Caki2 (cell line): Measurements from ENCODE around the gene NPAS4. TPM values are rescaled to one million over a fixed set of nuclear protein-coding genes. Genes with fewer than 3 reads are reported as not detected.
"Not testable (repeated sequence)": the region's sequence is repeated elsewhere in the genome, so short reads cannot be mapped to it uniquely, and the experiment has no call there.

Experiments used
- DNase-seq: peaks from one replicate; pipeline ENCODE4 v3.0.0-alpha.2; 2015; ENCODE audit warnings: low read depth
- in situ Hi-C: cut with HindIII; loops from 2 replicates; pipeline ENCODE4 v1.10.0; 2016; ENCODE audit warnings: low sequenced_read_pairs, low pct_unique_long_range_greater_than_20kb, mixed read lengths
- total RNA-seq: library from RNA; depleted of rRNA; stranded (reverse); fragments of >200 nt; shearing (Covaris generic); gene quantifications from 2 replicates; pipeline ENCODE4 v1.2.3, GENCODE V29; 2014; ENCODE audit warnings: low replicate concordance; rRNA removed

Gene NPAS4
- total RNA-seq: not detected in 2 replicates

DNA sequence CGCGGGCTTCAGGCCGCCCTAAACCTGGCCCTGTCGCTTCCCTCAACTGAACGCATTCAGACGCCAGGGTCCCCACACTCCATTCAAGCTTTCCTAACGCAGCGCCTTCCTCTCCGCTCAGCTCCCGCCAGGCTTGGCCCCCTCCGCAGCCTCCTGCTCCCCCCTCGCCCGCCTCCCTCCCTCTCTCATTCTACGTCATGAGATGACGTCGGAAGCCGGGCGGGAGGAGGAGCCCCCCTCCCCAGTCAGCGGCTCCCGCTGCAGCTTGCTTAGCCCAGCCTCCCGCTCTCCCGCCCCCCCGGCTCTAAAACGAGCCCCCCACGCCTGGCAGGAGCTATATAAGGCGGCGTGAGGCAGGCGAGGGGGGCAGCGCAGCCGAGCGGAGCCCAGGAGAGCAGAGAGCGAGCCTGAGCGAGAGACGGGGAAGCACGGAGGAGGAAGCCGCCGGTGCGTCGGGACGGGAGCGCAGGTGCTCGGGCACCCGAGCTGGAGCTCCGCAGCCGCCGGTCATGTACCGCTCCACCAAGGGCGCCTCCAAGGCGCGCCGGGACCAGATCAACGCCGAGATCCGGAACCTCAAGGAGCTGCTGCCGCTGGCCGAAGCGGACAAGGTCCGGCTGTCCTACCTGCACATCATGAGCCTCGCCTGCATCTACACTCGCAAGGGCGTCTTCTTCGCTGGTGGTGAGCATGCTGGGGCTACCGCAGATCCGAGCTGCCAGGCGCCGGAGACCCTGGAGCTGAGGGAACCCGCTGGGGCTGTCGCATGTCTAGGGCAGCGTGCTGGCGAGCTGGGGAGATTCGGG lies at the start of gene NPAS4:
Gene NPAS4 (plus strand): TSS at position 365 of the 806 bp plus-strand sequence. CDS start 145 bp downstream, at position 510.
- no peak for DNase-seq
- in situ Hi-C loops: no loop called here

DNA sequence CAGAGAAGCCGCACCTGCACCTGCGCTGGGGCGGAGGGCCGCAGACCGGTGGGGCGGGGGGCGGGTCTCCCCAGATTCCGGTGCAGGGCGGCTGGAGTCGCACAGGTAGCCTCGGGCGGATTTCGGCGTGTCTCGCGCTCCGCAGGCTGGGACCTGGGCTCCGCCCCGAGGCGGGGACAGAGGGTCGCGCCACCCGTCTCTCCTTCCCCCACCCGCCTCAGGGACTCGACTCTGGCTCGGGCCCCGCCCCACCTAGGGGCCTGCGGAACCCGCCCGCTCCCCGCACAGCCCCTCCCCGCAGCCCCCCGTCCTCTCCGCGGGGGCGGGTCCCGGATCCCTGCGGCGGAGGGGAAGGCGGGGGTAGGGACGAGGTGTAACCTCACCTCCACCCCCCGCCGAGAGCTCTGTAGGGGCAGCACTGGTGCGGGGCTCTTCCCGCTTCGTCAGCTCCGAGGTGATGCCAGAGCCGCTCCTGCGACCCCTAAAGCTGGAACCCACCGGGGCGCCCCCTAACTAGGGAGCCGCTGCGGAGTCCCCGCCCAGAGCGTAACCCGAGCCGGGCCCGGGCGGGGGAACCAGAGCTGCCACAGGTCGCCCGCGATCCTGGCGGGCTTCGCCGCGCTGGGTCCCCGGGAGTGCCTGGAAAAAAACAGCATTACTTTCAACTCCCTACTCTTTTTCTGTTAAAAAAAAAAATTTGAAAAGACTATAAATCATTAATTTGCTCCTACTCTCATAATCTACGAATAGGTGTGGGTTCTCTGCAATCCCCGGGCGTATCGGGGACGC lies 49.0 kb upstream of the NPAS4 start, which contains the start of gene SLC29A2:
Gene SLC29A2 (minus strand): TSS at position 134 of the 789 bp plus-strand sequence. CDS start 169 bp downstream, outside the sequence.
- in situ Hi-C loops: no loop called here
- DNase-seq: no peak

DNA sequence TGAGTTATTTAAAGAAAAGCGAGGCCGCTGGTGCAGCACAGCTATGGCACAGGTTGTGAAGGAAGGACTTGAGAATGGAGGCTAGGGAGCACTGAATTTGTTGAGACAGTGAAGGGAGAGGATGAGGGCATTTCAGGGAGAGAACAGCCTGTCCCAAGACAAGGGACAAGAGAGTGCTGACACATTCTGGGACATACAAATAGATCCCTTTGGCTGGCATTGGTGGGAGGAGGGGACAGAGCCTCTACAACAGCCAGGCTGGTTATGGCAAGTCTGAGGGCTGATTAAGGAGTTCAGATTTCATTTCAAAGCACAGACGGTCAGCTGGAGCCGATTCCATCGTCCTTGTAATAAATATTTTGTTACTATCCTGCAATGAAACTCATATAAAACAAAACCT lies 47.6 kb upstream of the NPAS4 start:
- no peak for DNase-seq
- in situ Hi-C loops: no loop called here

DNA sequence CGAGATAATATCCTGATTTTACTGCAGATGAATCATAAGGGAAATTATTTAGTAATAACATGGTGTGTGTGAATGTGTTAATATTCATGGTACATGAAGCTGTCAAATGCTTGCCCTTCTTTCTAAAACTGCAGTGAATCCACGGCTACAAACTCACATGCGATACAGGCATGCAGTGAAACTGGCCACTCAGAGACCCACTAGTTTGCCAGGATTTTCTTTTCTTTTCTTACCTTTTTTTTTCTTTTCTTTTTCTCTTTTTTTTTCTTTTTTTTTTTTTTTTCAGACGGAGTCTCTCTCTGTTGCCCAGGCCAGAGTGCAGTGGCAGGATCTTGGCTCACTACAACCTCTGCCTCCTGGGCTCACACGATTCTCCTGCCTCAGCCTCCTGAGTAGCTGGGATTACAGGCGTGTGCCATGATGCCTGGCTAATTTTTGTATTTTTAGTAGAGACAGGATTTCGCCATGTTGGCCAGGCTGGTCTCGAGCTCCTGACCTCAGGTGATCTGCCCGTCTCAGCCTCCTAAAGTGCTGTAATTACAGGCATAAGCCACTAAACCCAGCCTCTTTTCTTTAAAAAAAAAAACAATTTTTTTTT lies 47.0 kb upstream of the NPAS4 start:
- in situ Hi-C loops, DNase-seq: not testable (repeated sequence)

DNA sequence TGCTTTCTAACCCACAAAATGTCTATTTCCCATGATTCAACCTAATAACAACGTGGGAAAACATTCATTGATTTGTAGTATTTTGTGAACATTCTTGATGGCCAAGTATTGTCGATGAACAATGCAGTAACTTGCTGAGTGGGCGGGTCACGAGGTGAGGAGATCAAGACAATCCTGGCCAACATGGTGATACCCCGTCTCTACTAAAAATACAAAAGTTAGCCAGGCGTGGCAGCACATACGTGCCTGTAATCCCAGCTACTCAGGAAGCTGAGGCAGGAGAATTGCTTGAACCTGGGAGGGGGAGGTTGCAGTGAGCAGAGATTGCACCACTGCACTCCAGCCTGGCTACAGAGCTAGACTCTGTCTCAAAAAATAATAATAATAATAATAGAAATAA lies 40.6 kb upstream of the NPAS4 start:
- not testable (repeated sequence) for DNase-seq

GRCh38 chr11:66384316-66384715 lies 36.5 kb upstream of the NPAS4 start:
- in situ Hi-C loops, DNase-seq: not testable (repeated sequence)

More for the DNA sequence above, 40.6 kb upstream of the NPAS4 start:
- in situ Hi-C loops: not testable (repeated sequence)

GRCh38 chr11:66386171-66387069 lies 34.4 kb upstream of the NPAS4 start:
- DNase-seq: peak; percentile 82
- in situ Hi-C loops: no loop called here

GRCh38 chr11:66388780-66389386 lies 32.0 kb upstream of the NPAS4 start:
- in situ Hi-C loops: no loop called here
- DNase-seq: peak; percentile 24

DNA sequence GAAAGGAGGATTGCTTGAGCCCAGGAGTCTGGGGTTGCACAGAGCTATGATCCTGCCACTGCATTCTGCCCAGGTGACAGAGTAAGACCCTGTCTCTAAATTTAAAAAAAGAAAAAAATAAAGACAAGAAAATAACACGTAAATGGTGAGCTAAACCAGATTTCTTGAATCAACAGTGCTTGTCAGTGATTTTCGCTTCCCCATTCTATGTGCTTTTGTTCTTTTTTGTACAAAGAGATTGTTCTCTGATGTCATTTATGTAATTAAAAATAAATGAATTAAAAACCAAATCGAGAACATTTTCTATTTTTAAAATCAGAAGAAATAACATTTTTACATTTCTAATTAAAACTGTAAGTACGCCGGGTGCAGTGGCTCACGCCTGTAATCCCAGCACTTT lies 29.5 kb upstream of the NPAS4 start:
- in situ Hi-C loops: no loop called here
- DNase-seq: no peak

GRCh38 chr11:66393954-66394353 lies 26.9 kb upstream of the NPAS4 start:
- no peak for DNase-seq
- in situ Hi-C loops: no loop called here

- no peak for DNase-seq
- in situ Hi-C loops: no loop called here
Measured at GRCh38 chr11:66407651-66408050, 13.2 kb upstream of the NPAS4 start.

DNA sequence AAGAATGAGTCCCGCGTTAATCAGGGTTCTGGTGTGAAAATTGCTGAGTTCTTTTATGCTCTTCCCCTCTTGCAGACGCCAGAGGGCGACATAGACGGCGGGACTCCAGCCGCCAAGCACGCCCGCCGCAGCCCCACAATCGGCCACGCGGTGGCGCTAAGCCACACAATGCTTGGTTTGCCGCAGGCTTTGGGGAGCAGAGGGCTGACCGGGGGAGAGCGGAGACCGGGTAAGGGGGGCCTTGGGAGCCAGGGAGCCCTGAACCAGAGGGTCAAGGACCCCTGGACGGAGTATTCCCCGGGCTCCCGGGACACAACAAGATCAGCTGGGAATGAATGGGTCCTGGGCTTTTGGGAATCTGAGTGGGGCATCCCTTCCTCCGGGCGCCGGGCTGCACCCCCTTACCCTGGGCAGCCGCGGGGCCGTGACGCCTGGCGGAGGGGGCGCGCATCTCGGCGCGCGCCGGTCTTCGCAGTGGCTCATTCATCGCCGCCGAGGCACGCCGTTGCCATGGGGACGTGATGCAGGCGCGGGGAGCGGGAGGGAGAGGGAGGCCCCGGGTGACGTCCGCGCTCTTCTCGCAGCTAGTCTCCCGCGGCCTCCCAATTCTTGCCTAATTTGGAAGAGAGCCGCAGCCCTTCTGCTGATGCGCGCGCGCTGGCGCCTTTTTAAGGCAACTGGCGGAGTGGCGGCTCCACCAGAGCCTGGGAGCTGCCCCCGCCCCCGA lies 12.2 kb upstream of the NPAS4 start:
- in situ Hi-C loops: no loop called here
- peak; percentile 66 for DNase-seq

DNA sequence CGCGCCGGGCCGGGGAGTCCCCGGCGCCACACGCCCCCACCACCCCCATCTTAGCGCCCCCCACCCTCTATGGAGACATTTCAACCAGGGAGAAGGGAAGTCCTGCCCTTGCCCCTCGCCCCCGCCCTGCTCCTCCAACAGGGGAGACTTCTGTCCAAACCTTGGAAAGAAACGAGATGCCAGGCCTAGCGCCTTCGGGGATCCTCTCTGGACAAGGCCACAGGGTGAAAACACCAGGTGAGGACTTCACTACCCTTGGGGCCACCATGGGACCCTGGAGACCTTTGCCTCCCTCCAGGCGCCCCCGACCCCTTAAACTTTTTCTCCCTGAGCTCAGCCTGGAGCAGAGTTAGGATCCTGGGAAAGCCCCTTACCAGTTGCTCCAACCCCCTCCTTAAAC lies 11.6 kb upstream of the NPAS4 start:
- in situ Hi-C loops: no loop called here
- DNase-seq: no peak

- in situ Hi-C loops: no loop called here
- DNase-seq: no peak
Measured at GRCh38 chr11:66410191-66410590, 10.6 kb upstream of the NPAS4 start.

DNA sequence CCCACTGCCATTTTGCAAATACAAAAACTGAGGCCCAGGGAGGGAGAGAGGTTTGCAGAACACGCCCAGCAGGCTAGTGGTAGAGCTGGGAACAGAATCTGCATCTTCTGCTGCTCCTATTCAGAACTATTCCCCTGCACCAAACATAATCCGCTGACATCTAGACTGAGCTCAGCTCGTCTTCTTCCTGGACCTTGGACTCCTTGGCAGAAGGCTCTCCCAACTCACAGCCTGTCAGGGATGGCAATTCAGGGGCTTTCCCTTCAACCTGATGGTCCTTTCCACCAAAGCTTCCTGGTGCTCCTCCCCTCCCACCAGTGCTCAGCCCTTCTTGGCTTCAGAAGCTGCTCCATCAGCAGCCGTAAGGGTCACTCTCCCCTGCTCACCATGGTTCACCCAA lies 9.5 kb upstream of the NPAS4 start:
- in situ Hi-C loops: no loop called here
- no peak for DNase-seq

DNA sequence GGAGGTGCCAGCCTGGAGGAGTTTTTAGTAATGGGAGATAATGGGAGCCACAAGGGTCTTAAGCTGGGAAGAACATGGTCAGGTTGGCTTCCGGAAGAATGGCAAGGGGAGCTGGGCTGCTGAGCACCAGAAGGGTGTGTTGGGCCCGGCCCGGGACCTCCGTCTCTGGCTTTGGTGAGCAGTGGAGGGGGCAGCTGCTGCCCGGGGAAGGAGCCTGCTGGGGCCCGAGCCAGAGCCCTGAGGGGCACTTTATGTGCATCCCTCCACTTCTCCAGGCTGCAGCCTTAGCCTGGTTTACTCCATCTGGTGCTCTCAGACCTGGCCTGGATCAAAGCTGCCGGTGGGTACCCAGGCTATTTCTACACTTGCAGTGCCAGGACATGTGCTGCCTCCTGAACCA lies 8.7 kb upstream of the NPAS4 start:
- in situ Hi-C loops: no loop called here
- no peak for DNase-seq

GRCh38 chr11:66413167-66413566 lies 7.7 kb upstream of the NPAS4 start:
- in situ Hi-C loops: no loop called here
- DNase-seq: no peak
